SH-SY5Y (cell line): ENCODE measurements around the gene DNAJC19.

Experiments
- GATA2 ChIP-seq: IDR thresholded peaks from 2 replicates; pipeline ENCODE4 v1.6.1; 2011; ENCODE audit warnings: mild to moderate bottlenecking, low read depth, low read length
- GATA3 ChIP-seq: IDR thresholded peaks from 2 replicates; pipeline ENCODE4 v1.6.1; 2011; ENCODE audit warnings: low read depth, mild to moderate bottlenecking, low read length, moderate library complexity

DNAJC19 gene

GRCh38 chr3:180989291-180990163 lies at the start of gene DNAJC19:
Gene DNAJC19 (minus strand): TSS chr3:180989736. CDS start chr3:180989602, 134 bp downstream.
- TF ChIP-seq GATA2, result no peak

GRCh38 chr3:181030948-181031347 lies 41.4 kb upstream of the DNAJC19 start:
- TF ChIP-seq GATA2 (no peak), GATA3 (no peak)

- no peak for TF ChIP-seq GATA3
- no peak for TF ChIP-seq GATA2
These were observed 35.7 kb upstream of the DNAJC19 start for GRCh38 chr3:181025204-181025603.

GRCh38 chr3:181017690-181018089 lies 28.2 kb upstream of the DNAJC19 start:
- TF ChIP-seq GATA3, result no peak
- TF ChIP-seq GATA2, result no peak

- TF ChIP-seq GATA2 (no peak), GATA3 (no peak)
These were observed 19.7 kb upstream of the DNAJC19 start for GRCh38 chr3:181009225-181009624.

GRCh38 chr3:181008796-181009195 lies 19.3 kb upstream of the DNAJC19 start:
- TF ChIP-seq GATA2 (no peak), GATA3 (no peak)

GRCh38 chr3:181007262-181007661 lies 17.7 kb upstream of the DNAJC19 start:
- TF ChIP-seq GATA3, result no peak
- TF ChIP-seq GATA2, result no peak

GRCh38 chr3:181006541-181006940 lies 17.0 kb upstream of the DNAJC19 start:
- TF ChIP-seq GATA3 (no peak), GATA2 (no peak)

GRCh38 chr3:180996415-180996932 lies 6.9 kb upstream of the DNAJC19 start:
- TF ChIP-seq GATA3, result no peak
- TF ChIP-seq GATA2, result no peak

GRCh38 chr3:180990505-180990904 lies 969 bp upstream of the DNAJC19 start:
- TF ChIP-seq GATA3 (no peak), GATA2 (no peak)

- TF ChIP-seq GATA2 (no peak), GATA3 (no peak)
These were observed 2.2 kb downstream of the DNAJC19 start for GRCh38 chr3:180987344-180987743.

GRCh38 chr3:180983136-180983535 lies 6.4 kb downstream of the DNAJC19 start:
- no peak for TF ChIP-seq GATA2
- no peak for TF ChIP-seq GATA3

- TF ChIP-seq GATA2 (no peak), GATA3 (no peak)
These were observed 7.6 kb downstream of the DNAJC19 start for GRCh38 chr3:180981912-180982311.

GRCh38 chr3:180980611-180981010 lies 8.9 kb downstream of the DNAJC19 start:
- TF ChIP-seq GATA2 (no peak), GATA3 (no peak)

GRCh38 chr3:180979961-180980360 lies 9.6 kb downstream of the DNAJC19 start:
- TF ChIP-seq GATA3 (no peak), GATA2 (no peak)
